ENCODE results near the gene BID.

The BID gene

DNA sequence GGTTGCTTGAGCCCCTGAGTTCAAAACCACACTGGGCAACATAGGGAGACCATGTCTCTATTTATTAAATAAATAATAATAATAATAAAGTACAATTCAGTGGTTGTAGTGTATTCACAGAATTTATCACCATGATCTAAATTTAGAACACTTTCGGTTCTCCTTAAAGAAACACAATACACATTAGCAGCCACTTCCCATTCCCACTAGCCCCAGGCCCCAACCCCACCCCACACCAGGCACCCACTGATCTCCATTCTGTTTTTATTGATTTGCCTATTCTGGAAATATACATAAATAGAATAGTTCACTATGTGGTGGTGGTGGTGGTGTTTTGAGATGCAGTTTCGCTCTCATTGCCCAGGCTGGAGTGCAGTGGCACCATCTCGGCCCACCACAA is 90.0 kb downstream of the BID start:
- H3K4me3 ChIP-seq (ENCODE audit: low read depth, low read length): no peak overlapping the region
- DNase-seq (ENCODE audit: low read depth): no peak
- TF ChIP-seq, protein P1, sequence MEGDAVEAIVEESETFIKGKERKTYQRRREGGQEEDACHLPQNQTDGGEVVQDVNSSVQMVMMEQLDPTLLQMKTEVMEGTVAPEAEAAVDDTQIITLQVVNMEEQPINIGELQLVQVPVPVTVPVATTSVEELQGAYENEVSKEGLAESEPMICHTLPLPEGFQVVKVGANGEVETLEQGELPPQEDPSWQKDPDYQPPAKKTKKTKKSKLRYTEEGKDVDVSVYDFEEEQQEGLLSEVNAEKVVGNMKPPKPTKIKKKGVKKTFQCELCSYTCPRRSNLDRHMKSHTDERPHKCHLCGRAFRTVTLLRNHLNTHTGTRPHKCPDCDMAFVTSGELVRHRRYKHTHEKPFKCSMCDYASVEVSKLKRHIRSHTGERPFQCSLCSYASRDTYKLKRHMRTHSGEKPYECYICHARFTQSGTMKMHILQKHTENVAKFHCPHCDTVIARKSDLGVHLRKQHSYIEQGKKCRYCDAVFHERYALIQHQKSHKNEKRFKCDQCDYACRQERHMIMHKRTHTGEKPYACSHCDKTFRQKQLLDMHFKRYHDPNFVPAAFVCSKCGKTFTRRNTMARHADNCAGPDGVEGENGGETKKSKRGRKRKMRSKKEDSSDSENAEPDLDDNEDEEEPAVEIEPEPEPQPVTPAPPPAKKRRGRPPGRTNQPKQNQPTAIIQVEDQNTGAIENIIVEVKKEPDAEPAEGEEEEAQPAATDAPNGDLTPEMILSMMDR (IDR thresholded peaks at IDR 0.05; ENCODE audit: control insufficient read depth, extremely low read depth, insufficient read depth): no peak
